KMS-11 (cell line): ENCODE results near the gene STOX1.
"Not testable (repeated sequence)": the region's sequence is repeated elsewhere in the genome, so short reads cannot be mapped to it uniquely, and the experiment has no call there.

Source experiments
- H2AFZ ChIP-seq: fragments of 200-600 bp; sonication (generic); 2 replicates; pipeline ENCODE4 v1.6.1; 2016; ENCODE audit warnings: antibody characterized with exemption, mixed run types, low read depth
- H3K27ac ChIP-seq: fragments of 200-600 bp; sonication (generic); 2 replicates; pipeline ENCODE4 v1.6.1; 2016; ENCODE audit warnings: mild to moderate bottlenecking, mixed run types
- H3K27me3 ChIP-seq: fragments of 200-600 bp; sonication (generic); 2 replicates; pipeline ENCODE4 v1.6.1; 2017; ENCODE audit warnings: mild to moderate bottlenecking, low read depth, mixed run types, moderate library complexity; ENCODE audit not compliant: insufficient read depth
- H3K36me3 ChIP-seq: fragments of 200-600 bp; sonication (generic); 2 replicates; pipeline ENCODE4 v1.6.1; 2017; ENCODE audit warnings: mild to moderate bottlenecking, mixed run types; ENCODE audit not compliant: insufficient read depth
- H3K4me1 ChIP-seq: fragments of 200-600 bp; sonication (generic); 2 replicates; pipeline ENCODE4 v1.6.1; 2016; ENCODE audit warnings: mild to moderate bottlenecking, low read depth, mixed run types; ENCODE audit not compliant: poor library complexity, severe bottlenecking
- H3K4me2 ChIP-seq: fragments of 200-600 bp; sonication (generic); 2 replicates; pipeline ENCODE4 v1.7.0; 2016; ENCODE audit warnings: mild to moderate bottlenecking, mixed run types
- H3K4me3 ChIP-seq: fragments of 200-600 bp; sonication (generic); IDR thresholded peaks from 2 replicates; pipeline ENCODE4 v1.6.1; 2017; ENCODE audit warnings: low read depth, low read length, mixed read lengths; ENCODE audit not compliant: insufficient read depth
- H3K79me2 ChIP-seq: fragments of 200-600 bp; sonication (generic); 2 replicates; pipeline ENCODE4 v1.6.1; 2016; ENCODE audit warnings: low read depth, mixed run types; ENCODE audit not compliant: insufficient read depth
- H3K9ac ChIP-seq: fragments of 200-600 bp; sonication (generic); 2 replicates; pipeline ENCODE4 v1.6.1; 2016; ENCODE audit warnings: mild to moderate bottlenecking, mixed run types
- H4K20me1 ChIP-seq: fragments of 200-600 bp; sonication (generic); 2 replicates; pipeline ENCODE4 v1.6.1; 2016; ENCODE audit warnings: mild to moderate bottlenecking, mixed run types; ENCODE audit not compliant: insufficient read depth
- TF ChIP-seq, protein P1 (sequence below): fragments of 200-600 bp; sonication (generic); conservative IDR thresholded peaks from 2 replicates; pipeline ENCODE4 v1.6.1; 2017; ENCODE audit warnings: low read depth, mild to moderate bottlenecking, antibody characterized with exemption, low read length, moderate library complexity, mixed read lengths

Gene STOX1

DNA sequence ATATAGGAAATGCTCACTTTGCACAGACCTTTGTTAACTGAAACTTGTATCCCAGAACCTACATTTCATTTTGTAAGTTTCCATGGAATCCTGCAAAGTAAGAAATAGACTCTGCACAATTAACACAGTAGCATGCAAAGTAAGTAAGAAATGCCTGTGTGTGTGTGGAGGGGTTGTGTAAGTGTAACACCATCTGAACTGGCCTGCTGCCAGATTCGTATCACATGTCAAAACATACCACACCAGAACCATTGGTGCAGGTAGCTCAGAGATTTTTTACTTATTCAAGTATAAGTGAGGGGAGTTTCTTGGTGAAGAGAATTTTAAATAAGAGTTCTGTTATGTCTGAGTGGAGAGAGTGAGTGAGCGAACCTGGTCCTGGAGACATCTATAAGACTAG lies 110.8 kb downstream of the STOX1 start:
- Histone ChIP-seq H3K79me2 (no peaks in the 10 kb centered on the region), H4K20me1 (no peaks in the 10 kb centered on the region), H3K4me2 (no peak overlapping the region), H3K27ac (no peak overlapping the region), H3K9ac (no peak overlapping the region), H3K36me3 (no peaks in the 10 kb centered on the region; the same call in 1 of the 2 replicates), H3K4me3 (no peak overlapping the region), H3K4me1 (no peaks in the 10 kb centered on the region), H2AFZ (no peak overlapping the region; the same call in 1 of the 2 replicates), H3K27me3 (no peaks in the 10 kb centered on the region)
- TF ChIP-seq, protein P1, sequence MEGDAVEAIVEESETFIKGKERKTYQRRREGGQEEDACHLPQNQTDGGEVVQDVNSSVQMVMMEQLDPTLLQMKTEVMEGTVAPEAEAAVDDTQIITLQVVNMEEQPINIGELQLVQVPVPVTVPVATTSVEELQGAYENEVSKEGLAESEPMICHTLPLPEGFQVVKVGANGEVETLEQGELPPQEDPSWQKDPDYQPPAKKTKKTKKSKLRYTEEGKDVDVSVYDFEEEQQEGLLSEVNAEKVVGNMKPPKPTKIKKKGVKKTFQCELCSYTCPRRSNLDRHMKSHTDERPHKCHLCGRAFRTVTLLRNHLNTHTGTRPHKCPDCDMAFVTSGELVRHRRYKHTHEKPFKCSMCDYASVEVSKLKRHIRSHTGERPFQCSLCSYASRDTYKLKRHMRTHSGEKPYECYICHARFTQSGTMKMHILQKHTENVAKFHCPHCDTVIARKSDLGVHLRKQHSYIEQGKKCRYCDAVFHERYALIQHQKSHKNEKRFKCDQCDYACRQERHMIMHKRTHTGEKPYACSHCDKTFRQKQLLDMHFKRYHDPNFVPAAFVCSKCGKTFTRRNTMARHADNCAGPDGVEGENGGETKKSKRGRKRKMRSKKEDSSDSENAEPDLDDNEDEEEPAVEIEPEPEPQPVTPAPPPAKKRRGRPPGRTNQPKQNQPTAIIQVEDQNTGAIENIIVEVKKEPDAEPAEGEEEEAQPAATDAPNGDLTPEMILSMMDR = no peak

DNA sequence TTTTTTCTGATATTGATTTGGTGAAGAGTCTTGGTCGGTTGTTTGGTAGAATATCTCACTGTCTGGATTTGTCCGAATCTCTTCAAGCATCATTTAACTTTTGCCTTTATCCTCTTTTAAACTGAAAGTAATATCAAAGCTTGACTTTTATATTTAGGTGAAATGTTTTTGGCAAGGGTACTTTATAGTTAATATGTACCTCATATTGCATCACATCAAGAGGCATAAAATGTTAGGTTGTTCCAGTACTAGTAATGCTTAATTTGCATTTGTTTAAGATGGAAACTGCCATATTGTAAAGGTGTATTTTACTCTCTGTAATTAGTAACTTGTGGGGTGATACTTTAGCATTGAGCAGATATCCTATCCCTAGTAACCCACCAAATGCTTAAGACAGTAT lies 111.6 kb downstream of the STOX1 start:
- Histone ChIP-seq H3K4me1 (no peaks in the 10 kb centered on the region), H3K36me3 (no peaks in the 10 kb centered on the region; the same call in 1 of the 2 replicates), H3K4me3 (no peak overlapping the region)

DNA sequence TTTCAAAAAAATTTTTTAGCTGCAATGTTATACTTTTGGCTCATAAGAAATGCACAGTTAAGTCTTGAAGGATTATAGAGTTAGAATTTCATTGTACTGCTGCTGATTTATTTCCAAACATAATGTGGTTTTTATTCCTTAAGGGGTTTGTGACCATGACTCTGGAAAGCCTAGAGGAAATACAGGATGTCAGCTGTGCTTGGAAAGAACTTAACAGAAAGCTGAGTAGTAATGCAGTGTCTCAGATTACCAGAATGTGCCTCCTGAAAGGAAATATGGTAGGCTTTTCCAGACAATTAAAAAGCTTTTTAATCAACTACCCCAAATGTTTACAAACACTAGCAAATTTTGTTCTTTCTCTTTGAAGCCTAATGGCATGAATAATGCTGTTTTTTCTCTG lies 113.6 kb downstream of the STOX1 start:
- H3K4me1 ChIP-seq, H4K20me1 ChIP-seq, H3K27me3 ChIP-seq, H3K79me2 ChIP-seq, H3K9ac ChIP-seq, H3K4me2 ChIP-seq, H2AFZ ChIP-seq, H3K4me3 ChIP-seq, H3K36me3 ChIP-seq, H3K27ac ChIP-seq: not testable (repeated sequence)

More for the DNA sequence above, 111.6 kb downstream of the STOX1 start:
- Histone ChIP-seq H3K79me2 (no peaks in the 10 kb centered on the region), H3K9ac (no peak overlapping the region), H4K20me1 (no peaks in the 10 kb centered on the region), H3K27me3 (no peaks in the 10 kb centered on the region), H3K4me2 (no peak overlapping the region), H3K27ac (no peak overlapping the region), H2AFZ (no peak overlapping the region)
- TF ChIP-seq, protein P1 = no peak
